ENCODE data around the gene KRT78. TPM values are rescaled to one million over a fixed set of nuclear protein-coding genes. Genes with fewer than 3 reads are reported as not detected.

The KRT78 gene
- total and polyA plus RNA-seq, 9 of the 15 experiments (the other 6 are each of a cell fraction or from before 2014, with no cell fraction given): not detected

GRCh38 chr12:52836042-52836466, 12.7 kb downstream of the KRT78 start (continued):
- TF ChIP-seq RREB1 (CRISPR knock-in tag; IDR thresholded peaks at IDR 0.05): no peak
- no peak for TF ChIP-seq CEBPB (tag; IDR thresholded peaks at IDR 0.05)
- TF ChIP-seq ZNF639 (CRISPR knock-in tag; conservative IDR thresholded peaks at IDR 0.05 in 1 of 2, IDR thresholded peaks at IDR 0.05 in 1 of 2): no peak
- peak; percentile 69 for TF ChIP-seq SMARCE1 (IDR thresholded peaks at IDR 0.05)
- peak; percentile 43 for TF ChIP-seq VEZF1 (CRISPR knock-in tag; IDR thresholded peaks at IDR 0.05)
- no peak for TF ChIP-seq RUNX1 (IDR thresholded peaks at IDR 0.05; ENCODE audit: low read depth)
- TF ChIP-seq, protein P1, sequence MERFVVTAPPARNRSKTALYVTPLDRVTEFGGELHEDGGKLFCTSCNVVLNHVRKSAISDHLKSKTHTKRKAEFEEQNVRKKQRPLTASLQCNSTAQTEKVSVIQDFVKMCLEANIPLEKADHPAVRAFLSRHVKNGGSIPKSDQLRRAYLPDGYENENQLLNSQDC (CRISPR knock-in tag; IDR thresholded peaks at IDR 0.05): no peak
- no peak for TF ChIP-seq ZNF561 (CRISPR knock-in tag; conservative IDR thresholded peaks at IDR 0.05)
- TF ChIP-seq FIP1L1 (IDR thresholded peaks at IDR 0.05; ENCODE audit: low read depth, low read length, poor library complexity, severe bottlenecking): no peak
- TF ChIP-seq, protein P2, sequence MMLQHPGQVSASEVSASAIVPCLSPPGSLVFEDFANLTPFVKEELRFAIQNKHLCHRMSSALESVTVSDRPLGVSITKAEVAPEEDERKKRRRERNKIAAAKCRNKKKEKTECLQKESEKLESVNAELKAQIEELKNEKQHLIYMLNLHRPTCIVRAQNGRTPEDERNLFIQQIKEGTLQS (IDR thresholded peaks at IDR 0.05): peak; percentile 74
- TF ChIP-seq, protein P2 (CRISPR knock-in tag; conservative IDR thresholded peaks at IDR 0.05): no peak
- TF ChIP-seq HDAC1 (IDR thresholded peaks at IDR 0.05): peak in 1 of 2 experiments; percentile 50; a peak in 1 of 4 replicates
- TF ChIP-seq ZC3H4 (CRISPR knock-in tag; IDR thresholded peaks at IDR 0.05; ENCODE audit: borderline replicate concordance): no peak
- TF ChIP-seq SIN3A (IDR thresholded peaks at IDR 0.05; ENCODE audit: borderline replicate concordance in 2 of 2, control insufficient read depth in 1 of 2, low read depth in 2 of 2, low read length in 2 of 2): no peak
- TF ChIP-seq EP300 (IDR thresholded peaks at IDR 0.05; ENCODE audit: low read length): peak; percentile 46; the same call in 1 of the 2 replicates
- peak; percentile 50; the same call in 1 of the 2 replicates for TF ChIP-seq RNF2 (IDR thresholded peaks at IDR 0.05)
- TF ChIP-seq KDM1A (IDR thresholded peaks at IDR 0.05): no peak; a peak in 1 of 4 replicates
- no peak for TF ChIP-seq FOXM1 (IDR thresholded peaks at IDR 0.05; ENCODE audit: low read depth)
- no peak for TF ChIP-seq FOXM1 (CRISPR knock-in tag; IDR thresholded peaks at IDR 0.05; ENCODE audit: low read depth)
- TF ChIP-seq LEF1 (IDR thresholded peaks at IDR 0.05): 0 out of 2 replicates have a peak, but pooled peaks have one; percentile 40

Measured in K562 (cell line).